ENCODE data around the gene LRFN3. TPM values are rescaled to one million over a fixed set of nuclear protein-coding genes. Genes with fewer than 3 reads are reported as not detected.

Gene LRFN3
- total and polyA plus RNA-seq, 2 of the 13 experiments (the other 11 are each of a cell fraction or from before 2014, with no cell fraction given) = 0.74 to 1.6 TPM

DNA sequence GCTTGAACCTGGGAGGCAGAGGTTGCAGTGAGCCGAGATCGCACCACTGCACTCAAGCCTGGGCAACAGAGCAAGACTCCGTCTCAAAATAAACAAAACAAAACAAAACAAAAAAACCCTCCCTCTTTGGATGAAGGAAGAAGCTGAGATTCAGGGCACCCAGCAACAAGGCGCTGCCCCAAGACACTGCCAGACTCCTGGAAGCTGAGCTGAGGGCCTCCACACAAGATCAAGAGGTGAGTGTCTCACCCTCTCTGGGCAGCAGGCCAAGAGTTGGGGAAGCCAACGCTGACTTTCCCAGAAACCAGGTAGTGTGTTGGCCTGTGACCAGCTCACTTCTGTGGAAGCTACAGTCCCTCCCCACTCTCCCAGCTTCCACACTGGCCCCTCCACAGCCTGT lies 24.4 kb upstream of the LRFN3 start (continued):
- TF ChIP-seq, protein P1, sequence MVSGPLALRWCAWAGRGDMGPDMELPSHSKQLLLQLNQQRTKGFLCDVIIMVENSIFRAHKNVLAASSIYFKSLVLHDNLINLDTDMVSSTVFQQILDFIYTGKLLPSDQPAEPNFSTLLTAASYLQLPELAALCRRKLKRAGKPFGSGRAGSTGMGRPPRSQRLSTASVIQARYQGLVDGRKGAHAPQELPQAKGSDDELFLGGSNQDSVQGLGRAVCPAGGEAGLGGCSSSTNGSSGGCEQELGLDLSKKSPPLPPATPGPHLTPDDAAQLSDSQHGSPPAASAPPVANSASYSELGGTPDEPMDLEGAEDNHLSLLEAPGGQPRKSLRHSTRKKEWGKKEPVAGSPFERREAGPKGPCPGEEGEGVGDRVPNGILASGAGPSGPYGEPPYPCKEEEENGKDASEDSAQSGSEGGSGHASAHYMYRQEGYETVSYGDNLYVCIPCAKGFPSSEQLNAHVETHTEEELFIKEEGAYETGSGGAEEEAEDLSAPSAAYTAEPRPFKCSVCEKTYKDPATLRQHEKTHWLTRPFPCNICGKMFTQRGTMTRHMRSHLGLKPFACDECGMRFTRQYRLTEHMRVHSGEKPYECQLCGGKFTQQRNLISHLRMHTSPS (CRISPR knock-in tag; IDR thresholded peaks at IDR 0.05; ENCODE audit: low read depth) = no peak
- TF ChIP-seq SRY (CRISPR knock-in tag; IDR thresholded peaks at IDR 0.05) = no peak

DNA sequence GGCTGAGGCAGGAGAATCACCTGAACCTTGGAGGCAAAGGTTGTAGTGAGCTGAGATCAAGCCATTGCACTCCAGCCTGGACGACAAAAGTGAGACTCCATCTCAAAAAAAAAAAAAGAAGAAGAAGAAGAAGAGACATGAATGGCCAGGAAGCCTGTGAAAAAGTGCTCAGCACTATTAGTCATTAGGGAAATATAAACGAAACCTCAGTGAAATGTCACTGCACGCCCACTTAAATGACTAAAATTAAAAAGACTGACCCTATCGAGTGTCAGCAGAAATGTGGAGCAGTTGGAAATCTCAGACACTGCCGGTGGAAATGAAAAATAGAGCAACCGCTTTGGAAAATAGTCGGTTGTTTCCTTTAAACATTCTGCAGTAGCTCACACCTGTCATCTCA lies 22.6 kb upstream of the LRFN3 start:
- WGBS (ENCODE audit: low lambda C conversion rate) = 27% methylated on average over 7 of the region's 7 CpGs
- ATAC-seq (no peak), DNase-seq (ENCODE audit: low spot score) (no peak), FAIRE-seq (no peak)
- intact Hi-C loops (cut with micrococcal nuclease; ENCODE audit: unreplicated experiment) = no loop called here
- BruUV-seq (replicated peaks) = no TSS peak
- ChIA-PET POLR2A (no interaction called here), CTCF (ENCODE audit: low intra/inter-chr PET ratio, low total read pairs) (no interaction called here)
- no peak overlapping the region for H3K27ac ChIP-seq (ENCODE audit: extremely low read length, insufficient read depth, low read length)
- no peak overlapping the region for H2AFZ ChIP-seq (ENCODE audit: low read length)
- no peak for TF ChIP-seq ZNF850 (CRISPR knock-in tag; conservative IDR thresholded peaks at IDR 0.05)
- TF ChIP-seq, protein P2, sequence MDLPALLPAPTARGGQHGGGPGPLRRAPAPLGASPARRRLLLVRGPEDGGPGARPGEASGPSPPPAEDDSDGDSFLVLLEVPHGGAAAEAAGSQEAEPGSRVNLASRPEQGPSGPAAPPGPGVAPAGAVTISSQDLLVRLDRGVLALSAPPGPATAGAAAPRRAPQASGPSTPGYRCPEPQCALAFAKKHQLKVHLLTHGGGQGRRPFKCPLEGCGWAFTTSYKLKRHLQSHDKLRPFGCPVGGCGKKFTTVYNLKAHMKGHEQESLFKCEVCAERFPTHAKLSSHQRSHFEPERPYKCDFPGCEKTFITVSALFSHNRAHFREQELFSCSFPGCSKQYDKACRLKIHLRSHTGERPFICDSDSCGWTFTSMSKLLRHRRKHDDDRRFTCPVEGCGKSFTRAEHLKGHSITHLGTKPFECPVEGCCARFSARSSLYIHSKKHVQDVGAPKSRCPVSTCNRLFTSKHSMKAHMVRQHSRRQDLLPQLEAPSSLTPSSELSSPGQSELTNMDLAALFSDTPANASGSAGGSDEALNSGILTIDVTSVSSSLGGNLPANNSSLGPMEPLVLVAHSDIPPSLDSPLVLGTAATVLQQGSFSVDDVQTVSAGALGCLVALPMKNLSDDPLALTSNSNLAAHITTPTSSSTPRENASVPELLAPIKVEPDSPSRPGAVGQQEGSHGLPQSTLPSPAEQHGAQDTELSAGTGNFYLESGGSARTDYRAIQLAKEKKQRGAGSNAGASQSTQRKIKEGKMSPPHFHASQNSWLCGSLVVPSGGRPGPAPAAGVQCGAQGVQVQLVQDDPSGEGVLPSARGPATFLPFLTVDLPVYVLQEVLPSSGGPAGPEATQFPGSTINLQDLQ (CRISPR knock-in tag; IDR thresholded peaks at IDR 0.05) = no peak
- TF ChIP-seq CAMTA2 (CRISPR knock-in tag; IDR thresholded peaks at IDR 0.05; ENCODE audit: borderline replicate concordance) = no peak
- no peak for TF ChIP-seq SSRP1 (CRISPR knock-in tag; IDR thresholded peaks at IDR 0.05)
- TF ChIP-seq SNAI1 (CRISPR knock-in tag; IDR thresholded peaks at IDR 0.05; ENCODE audit: borderline replicate concordance) = no peak
- H3K36me3 ChIP-seq (replicated peaks in 1 of 2; ENCODE audit: control insufficient read depth in 1 of 2, insufficient read depth in 2 of 2, low read length in 2 of 2) = no peaks in the 10 kb centered on the region
- H3K4me3 ChIP-seq (replicated peaks in 1 of 3; ENCODE audit: insufficient read depth in 1 of 3, low read depth in 2 of 3, low read length in 3 of 3) = no peak overlapping the region
- in situ Hi-C loops (cut with HindIII; ENCODE audit: extremely low pct_ligation_motif_present, low pct_unique_long_range_greater_than_20kb) = no loop called here
- H3K9me3 ChIP-seq (ENCODE audit: low read length) = no peaks in the 10 kb centered on the region
- no peaks in the 10 kb centered on the region for H3K79me2 ChIP-seq (ENCODE audit: insufficient read depth, low read length)
- H3K9ac ChIP-seq (ENCODE audit: insufficient read depth, low read depth, low read length) = no peak overlapping the region
- H3K27me3 ChIP-seq (ENCODE audit: control insufficient read depth in 1 of 2, insufficient read depth in 2 of 2, low read length in 2 of 2) = no peaks in the 10 kb centered on the region
- H3K4me1 ChIP-seq (ENCODE audit: insufficient read depth, low read length) = peaks cover 3% of the 10 kb centered on the region; the same call in 1 of the 2 replicates
- H4K20me1 ChIP-seq (ENCODE audit: insufficient read depth, low read length) = no peaks in the 10 kb centered on the region
- H3K4me2 ChIP-seq (ENCODE audit: low read depth, low read length) = no peak overlapping the region

Measured in HepG2 (cell line).